Uterus (tissue), 2 donors: Measurements from ENCODE around the gene C1orf105.

Experiments used
- CTCF ChIP-seq, 4 experiments: fragments of 200-600 bp in 2 of 4; fragments of 450-650 bp in 2 of 4; sonication (generic) in 2 of 4; IDR thresholded peaks; one replicate each; pipeline ENCODE4 v1.5.1; 2016 to 2019; ENCODE audit warnings: antibody characterized with exemption in 4 of 4, mild to moderate bottlenecking in 2 of 4, moderate library complexity in 1 of 4
- POLR2A ChIP-seq, 2 donors: fragments of 450-650 bp; IDR thresholded peaks; one replicate each; pipeline ENCODE4 v1.6.1; 2016; ENCODE audit warnings: antibody characterized with exemption in 2 of 2, mild to moderate bottlenecking in 1 of 2, moderate library complexity in 1 of 2

GRCh38 chr1:172397633-172398032, 22.9 kb upstream of the C1orf105 start:
- TF ChIP-seq CTCF (IDR thresholded peaks at IDR 0.05) (no peak), POLR2A (IDR thresholded peaks at IDR 0.05) (no peak)
